ENCODE results near the gene KMT2C.
A peak's percentile ranks its signal among the peaks of the same experiment; 100 is the strongest.

The KMT2C gene

DNA sequence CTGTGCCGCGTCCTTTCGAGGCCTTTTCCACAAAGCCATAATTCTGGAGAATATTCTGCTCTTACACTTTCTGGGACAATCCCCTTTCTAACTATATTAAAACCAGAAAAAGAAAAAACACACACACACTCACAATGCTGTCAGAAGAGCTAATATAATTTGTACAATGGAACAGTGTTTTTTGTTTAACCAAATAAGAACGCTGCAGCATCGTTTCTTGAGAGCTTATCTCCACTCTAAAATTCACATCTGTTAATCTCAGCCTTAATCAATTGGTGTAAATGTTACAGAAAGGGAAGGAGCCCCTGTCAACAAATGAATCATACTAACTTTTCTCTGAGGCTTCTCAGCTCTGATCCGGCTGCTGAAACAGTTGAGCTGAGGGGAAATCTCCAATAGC is 286.4 kb downstream of the KMT2C start:
- peaks cover 28% of the 10 kb centered on the region for H3K4me1 Mint-ChIP-seq
- H3K4me3 Mint-ChIP-seq: no peak overlapping the region
- no peak overlapping the region for H3K27ac Mint-ChIP-seq
- DNase-seq: no peak
- no peaks in the 10 kb centered on the region for H3K9me3 Mint-ChIP-seq
- no peaks in the 10 kb centered on the region for H3K27me3 Mint-ChIP-seq
- ATAC-seq: no peak

DNA sequence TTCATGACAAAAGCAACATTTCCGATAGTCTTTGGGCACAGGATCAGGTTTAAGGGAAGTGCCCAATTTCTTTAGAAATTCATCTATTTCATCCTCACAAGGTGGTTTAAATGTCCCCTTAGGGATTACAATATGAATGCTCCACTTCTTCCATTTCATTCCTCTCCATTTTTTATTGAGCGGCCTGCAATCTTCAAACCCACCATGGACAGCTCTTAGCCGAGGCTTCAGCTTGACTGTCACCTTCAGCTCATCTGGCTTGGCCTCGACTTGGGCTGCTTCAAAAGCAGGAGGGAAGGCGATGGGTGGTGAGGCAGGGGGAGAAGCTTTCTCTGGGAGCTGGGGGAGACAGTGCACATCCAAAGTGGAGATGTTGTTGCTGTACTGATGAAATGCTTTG is 287.1 kb downstream of the KMT2C start:
- DNase-seq (no peak), ATAC-seq (no peak)
- Mint-ChIP-seq H3K27me3 (no peaks in the 10 kb centered on the region), H3K9me3 (no peaks in the 10 kb centered on the region), H3K4me3 (no peak overlapping the region), H3K4me1 (peaks cover 35% of the 10 kb centered on the region), H3K27ac (no peak overlapping the region)

DNA sequence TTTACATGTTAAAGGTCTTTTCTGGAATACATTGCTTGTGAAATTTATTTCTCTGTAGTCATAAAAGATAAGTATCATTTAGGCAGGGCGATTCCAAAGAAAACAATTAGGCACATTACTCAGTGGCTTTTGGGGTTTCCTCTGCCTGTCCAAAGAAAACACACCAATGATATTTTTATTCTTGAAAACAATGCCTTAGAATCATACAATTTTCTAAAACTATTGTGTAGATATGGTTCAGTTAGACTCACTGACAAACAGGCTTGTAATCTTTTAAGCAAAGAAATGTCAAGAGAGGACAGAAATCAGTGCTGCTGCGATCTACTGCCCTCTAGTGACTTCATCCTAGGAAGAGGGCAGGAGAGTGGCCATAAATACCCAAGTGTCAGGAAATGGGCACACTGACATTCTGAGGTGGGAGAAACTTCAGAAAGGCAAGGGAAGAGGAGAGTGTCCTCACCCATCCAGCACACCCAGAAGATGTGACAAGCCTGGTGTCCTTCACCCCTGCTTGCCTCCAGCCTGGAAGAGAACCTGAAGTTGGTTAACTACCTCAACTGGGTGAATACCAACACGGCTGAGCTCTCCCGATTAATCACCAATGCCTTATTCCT is 289.8 kb downstream of the KMT2C start:
- ATAC-seq: peak; percentile 48
- no peaks in the 10 kb centered on the region for H3K9me3 Mint-ChIP-seq
- H3K27ac Mint-ChIP-seq: no peak overlapping the region
- DNase-seq: no peak
- peaks cover 45% of the 10 kb centered on the region for H3K4me1 Mint-ChIP-seq
- no peaks in the 10 kb centered on the region for H3K27me3 Mint-ChIP-seq
- no peak overlapping the region for H3K4me3 Mint-ChIP-seq

- no peaks in the 10 kb centered on the region for H3K27me3 Mint-ChIP-seq
- peak; percentile 92 for ATAC-seq
- peak overlapping the region; percentile 77 to 82 for H3K27ac Mint-ChIP-seq
- peaks cover 45% of the 10 kb centered on the region for H3K4me1 Mint-ChIP-seq
- H3K4me3 Mint-ChIP-seq: peak overlapping the region; percentile 44 to 49
- peak in 1 of 2 donors; percentile 41 for DNase-seq
- H3K9me3 Mint-ChIP-seq: no peaks in the 10 kb centered on the region
These were observed 291.1 kb downstream of the KMT2C start for GRCh38 chr7:152144557-152145245.

GRCh38 chr7:152142976-152143595 is 292.7 kb downstream of the KMT2C start:
- ATAC-seq (no peak), DNase-seq (no peak)
- Mint-ChIP-seq H3K4me1 (peaks cover 45% of the 10 kb centered on the region), H3K9me3 (no peaks in the 10 kb centered on the region), H3K27me3 (no peaks in the 10 kb centered on the region), H3K4me3 (peak overlapping the region; percentile 1 to 2), H3K27ac (peak overlapping the region; percentile 27 to 83)

DNA sequence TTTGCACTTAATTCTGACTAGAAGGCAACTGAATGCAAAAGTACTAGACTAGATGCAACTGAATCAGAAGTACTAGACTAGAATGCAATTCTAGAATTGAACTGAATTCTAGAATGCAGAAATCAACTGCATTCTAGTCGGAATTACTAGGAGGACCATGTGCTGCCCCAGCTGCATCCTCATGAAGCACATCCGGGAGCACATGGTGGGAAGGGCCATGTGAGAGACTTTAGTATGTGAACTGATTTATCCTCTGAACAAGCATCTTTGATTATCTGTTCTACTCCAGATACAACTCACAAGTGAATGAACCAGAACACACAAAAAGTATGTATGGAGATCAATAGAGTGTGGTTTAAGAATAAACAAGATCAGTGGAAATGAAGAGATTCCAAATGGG is 295.2 kb downstream of the KMT2C start:
- Mint-ChIP-seq H3K9me3 (no peaks in the 10 kb centered on the region), H3K27ac (peak overlapping the region; percentile 21 to 27)

GRCh38 chr7:152140067-152140466 is 295.7 kb downstream of the KMT2C start:
- ATAC-seq (no peak), DNase-seq (no peak)
- H3K27ac Mint-ChIP-seq: peak overlapping the region in 1 of 2 donors; percentile 27
- H3K4me3 Mint-ChIP-seq: no peak overlapping the region
- H3K9me3 Mint-ChIP-seq: no peaks in the 10 kb centered on the region
- peaks cover 28% of the 10 kb centered on the region for H3K4me1 Mint-ChIP-seq
- H3K27me3 Mint-ChIP-seq: no peaks in the 10 kb centered on the region

More for the DNA sequence above, 295.2 kb downstream of the KMT2C start:
- DNase-seq (no peak), ATAC-seq (no peak)
- no peak overlapping the region for H3K4me3 Mint-ChIP-seq
- peaks cover 33% of the 10 kb centered on the region for H3K4me1 Mint-ChIP-seq
- no peaks in the 10 kb centered on the region for H3K27me3 Mint-ChIP-seq

GRCh38 chr7:152137476-152138025 is 298.3 kb downstream of the KMT2C start:
- H3K4me1 Mint-ChIP-seq: peaks cover 3% of the 10 kb centered on the region
- H3K27ac Mint-ChIP-seq: peak overlapping the region in 1 of 2 donors; percentile 82
- H3K4me3 Mint-ChIP-seq: no peak overlapping the region
- ATAC-seq (no peak), DNase-seq (no peak)
- H3K27me3 Mint-ChIP-seq: no peaks in the 10 kb centered on the region
- no peaks in the 10 kb centered on the region for H3K9me3 Mint-ChIP-seq

GRCh38 chr7:152136686-152137085 is 299.1 kb downstream of the KMT2C start:
- no peak overlapping the region for H3K27ac Mint-ChIP-seq
- H3K4me3 Mint-ChIP-seq: no peak overlapping the region
- no peak for DNase-seq
- no peak for ATAC-seq
- no peaks in the 10 kb centered on the region for H3K27me3 Mint-ChIP-seq
- no peaks in the 10 kb centered on the region for H3K9me3 Mint-ChIP-seq
- H3K4me1 Mint-ChIP-seq: no peaks in the 10 kb centered on the region

DNA sequence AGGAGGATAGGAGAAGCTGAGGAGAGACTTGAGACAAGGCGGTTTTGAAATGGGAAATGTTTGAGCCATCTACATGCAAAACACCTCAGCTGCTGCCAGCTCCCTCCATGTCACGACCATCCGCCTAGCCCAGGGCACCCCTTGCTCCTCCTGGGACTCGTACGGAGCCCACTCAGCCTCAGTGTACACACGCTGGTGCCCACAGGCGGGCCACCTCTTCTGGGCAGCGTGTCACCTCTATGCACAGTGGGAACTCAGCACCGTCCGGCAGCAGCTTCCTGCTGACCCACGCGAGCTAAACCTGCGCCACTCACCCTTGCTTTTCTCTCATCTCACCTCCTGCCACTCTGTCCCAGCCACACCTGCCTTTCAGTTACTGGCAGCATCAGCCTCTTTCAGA is 302.0 kb downstream of the KMT2C start:
- ATAC-seq (no peak), DNase-seq (no peak)
- Mint-ChIP-seq H3K4me1 (no peaks in the 10 kb centered on the region), H3K9me3 (no peaks in the 10 kb centered on the region), H3K27me3 (no peaks in the 10 kb centered on the region), H3K27ac (peak overlapping the region; percentile 64 to 72), H3K4me3 (no peak overlapping the region)

DNA sequence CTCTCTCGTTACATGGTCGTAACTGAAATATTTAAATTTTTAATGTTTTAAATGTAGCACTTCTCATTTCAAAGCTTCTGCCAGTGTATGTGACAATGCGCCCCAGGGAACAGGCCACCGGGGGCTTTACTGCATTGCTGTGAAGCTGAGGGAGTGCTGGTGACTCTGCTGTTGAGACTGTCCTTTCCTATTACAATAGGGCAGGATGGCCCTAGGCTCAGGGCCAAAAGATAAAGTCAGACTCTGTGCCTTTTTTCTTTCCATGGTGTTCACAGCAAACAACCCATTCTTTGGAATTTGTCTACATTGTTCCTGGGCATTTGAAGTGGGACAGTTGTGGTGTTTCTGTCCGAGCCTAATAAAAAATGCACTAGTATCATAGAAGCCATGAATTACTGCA is 303.0 kb downstream of the KMT2C start:
- Mint-ChIP-seq H3K4me3 (no peak overlapping the region), H3K27ac (no peak overlapping the region), H3K9me3 (no peaks in the 10 kb centered on the region), H3K27me3 (no peaks in the 10 kb centered on the region), H3K4me1 (no peaks in the 10 kb centered on the region)
- ATAC-seq (no peak), DNase-seq (no peak)

DNA sequence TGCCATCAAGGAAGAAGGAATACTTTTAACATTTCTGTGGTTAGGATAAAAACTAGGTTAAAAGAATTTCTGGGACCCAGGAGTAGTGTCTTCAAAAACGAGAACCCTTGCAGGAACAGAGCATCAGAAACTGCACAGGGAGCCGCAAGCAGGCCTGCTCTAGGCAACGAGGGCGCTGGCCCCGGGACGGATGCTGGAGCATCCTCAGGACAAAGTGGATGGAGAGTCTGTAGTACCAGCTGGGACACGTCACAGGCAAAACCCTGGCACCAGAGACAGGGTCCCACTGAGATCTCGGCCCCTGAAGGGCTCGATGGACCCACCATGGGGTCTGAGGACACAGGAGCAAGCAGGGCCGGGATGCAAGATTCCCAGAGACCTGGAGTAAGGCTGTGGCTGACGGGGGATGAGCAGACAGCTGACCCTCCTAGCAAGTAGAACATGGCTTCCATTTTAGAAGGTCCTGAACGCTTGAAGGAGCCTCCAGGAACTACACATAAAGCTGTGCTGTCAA is 303.8 kb downstream of the KMT2C start:
- peak overlapping the region in 1 of 2 donors; percentile 86 for H3K27ac Mint-ChIP-seq
- no peaks in the 10 kb centered on the region for H3K9me3 Mint-ChIP-seq
- H3K27me3 Mint-ChIP-seq: no peaks in the 10 kb centered on the region
- DNase-seq (no peak), ATAC-seq (no peak)
- no peak overlapping the region for H3K4me3 Mint-ChIP-seq
- H3K4me1 Mint-ChIP-seq: no peaks in the 10 kb centered on the region

- H3K9me3 Mint-ChIP-seq: no peaks in the 10 kb centered on the region
- no peaks in the 10 kb centered on the region for H3K4me1 Mint-ChIP-seq
- DNase-seq (no peak), ATAC-seq (no peak)
- H3K4me3 Mint-ChIP-seq: no peak overlapping the region
- H3K27ac Mint-ChIP-seq: peak overlapping the region; percentile 28 to 46
- H3K27me3 Mint-ChIP-seq: no peaks in the 10 kb centered on the region
These were observed 304.9 kb downstream of the KMT2C start for GRCh38 chr7:152130658-152131590.

DNA sequence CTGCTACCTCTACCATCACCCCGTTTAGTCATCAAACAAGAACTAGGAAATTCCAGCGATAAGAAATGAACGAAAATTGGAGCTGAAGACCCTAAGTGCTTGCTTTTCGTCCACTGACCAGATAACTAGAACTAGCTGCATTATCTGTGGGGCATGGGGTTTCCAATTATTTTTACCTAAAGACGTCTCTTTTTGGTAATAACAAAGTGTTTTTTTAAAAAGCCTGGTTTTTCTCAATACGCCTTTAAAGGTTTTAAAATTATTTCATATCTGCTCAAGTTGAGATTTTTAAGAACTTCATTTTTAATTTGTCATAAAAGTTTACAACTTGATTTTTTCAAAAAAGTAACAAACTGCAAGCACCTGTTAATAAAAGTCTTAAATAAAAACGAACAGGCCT is 306.1 kb downstream of the KMT2C start:
- DNase-seq (no peak), ATAC-seq (no peak)
- H3K27ac Mint-ChIP-seq: peak overlapping the region in 1 of 2 donors; percentile 42
- H3K27me3 Mint-ChIP-seq: no peaks in the 10 kb centered on the region
- no peaks in the 10 kb centered on the region for H3K4me1 Mint-ChIP-seq
- H3K4me3 Mint-ChIP-seq: no peak overlapping the region
- H3K9me3 Mint-ChIP-seq: peaks cover 6% of the 10 kb centered on the region in 2 donors
